Dedifferentiated amniotic fluid mesenchymal stem cell (primary cell): ENCODE results near the gene KIF26A.
"Not testable (repeated sequence)": the region's sequence is repeated elsewhere in the genome, so short reads cannot be mapped to it uniquely, and the experiment has no call there.

ENCODE experiments used
- DNase-seq: peaks from one replicate; pipeline ENCODE4 v3.0.0-alpha.2; 2016; ENCODE audit errors: extremely low spot score

The KIF26A gene

GRCh38 chr14:104222396-104223036 is 84.1 kb downstream of the KIF26A start:
- DNase-seq, result no peak

- no peak for DNase-seq
These were observed 85.0 kb downstream of the KIF26A start for GRCh38 chr14:104223101-104224041.

- DNase-seq, result no peak
These were observed 85.7 kb downstream of the KIF26A start for GRCh38 chr14:104224131-104224505.

GRCh38 chr14:104224506-104225277 is 86.3 kb downstream of the KIF26A start:
- DNase-seq, result no peak

GRCh38 chr14:104225278-104226190 is 87.1 kb downstream of the KIF26A start:
- not testable (repeated sequence) for DNase-seq

- no peak for DNase-seq
These were observed 88.3 kb downstream of the KIF26A start for GRCh38 chr14:104226421-104227383.

GRCh38 chr14:104227806-104228205 is 89.4 kb downstream of the KIF26A start:
- no peak for DNase-seq

- no peak for DNase-seq
These were observed 89.8 kb downstream of the KIF26A start for GRCh38 chr14:104228221-104228620.

- no peak for DNase-seq
These were observed 90.5 kb downstream of the KIF26A start for GRCh38 chr14:104228716-104229533.

GRCh38 chr14:104229534-104230055 is 91.2 kb downstream of the KIF26A start:
- DNase-seq, result no peak

- DNase-seq, result no peak
These were observed 91.9 kb downstream of the KIF26A start for GRCh38 chr14:104230119-104230815.
